Mesendoderm (in vitro differentiated cells): ENCODE data around the gene CAPN9.

Experiments
- DNase-seq: peaks from one replicate; pipeline ENCODE4 v3.0.0; 2013
- H2AK5ac ChIP-seq: 2 replicates; pipeline ENCODE4 v1.6.1; 2013; ENCODE audit warnings: low read length, inconsistent platforms
- H2BK120ac ChIP-seq: 2 replicates; pipeline ENCODE4 v1.6.1; 2013; ENCODE audit warnings: low read depth, mild to moderate bottlenecking, low read length, moderate library complexity, mixed read lengths
- H2BK15ac ChIP-seq: replicated peaks from 2 replicates; pipeline ENCODE4 v1.6.1; 2013; ENCODE audit warnings: low read depth, mild to moderate bottlenecking, moderate library complexity
- H2BK5ac ChIP-seq: 2 replicates; pipeline ENCODE4 v1.6.1; 2013; ENCODE audit warnings: low read length, inconsistent platforms
- H3K18ac ChIP-seq: 2 replicates; pipeline ENCODE4 v1.6.1; 2013; ENCODE audit warnings: mild to moderate bottlenecking, low read length, mixed read lengths
- H3K23ac ChIP-seq: one replicate; pipeline ENCODE4 v1.6.1; 2013; ENCODE audit warnings: low read length
- H3K27ac ChIP-seq: 2 replicates; pipeline ENCODE4 v1.5.1; 2013; ENCODE audit warnings: low read depth, mild to moderate bottlenecking, inconsistent platforms, low read length, moderate library complexity
- H3K27me3 ChIP-seq: 2 replicates; pipeline ENCODE4 v1.6.1; 2013; ENCODE audit warnings: low read length, control low read depth, mild to moderate bottlenecking, inconsistent platforms; ENCODE audit not compliant: insufficient read depth, poor library complexity
- H3K36me3 ChIP-seq: 2 replicates; pipeline ENCODE4 v1.6.1; 2013; ENCODE audit warnings: low read length, inconsistent platforms; ENCODE audit not compliant: control insufficient read depth, insufficient read depth
- H3K4ac ChIP-seq: one replicate; pipeline ENCODE4 v1.6.1; 2013; ENCODE audit warnings: low read depth, mild to moderate bottlenecking, low read length, moderate library complexity
- H3K4me1 ChIP-seq: 2 replicates; pipeline ENCODE4 v1.6.1; 2013; ENCODE audit warnings: low read depth, low read length, inconsistent platforms; ENCODE audit not compliant: control insufficient read depth
- H3K4me2 ChIP-seq: 2 replicates; pipeline ENCODE4 v1.6.1; 2013; ENCODE audit warnings: low read length
- H3K4me3 ChIP-seq: 2 replicates; pipeline ENCODE4 v1.5.1; 2013; ENCODE audit warnings: mild to moderate bottlenecking, low read length
- H3K56ac ChIP-seq: one replicate; pipeline ENCODE4 v1.6.1; 2013; ENCODE audit warnings: low read length
- H3K79me1 ChIP-seq: 2 replicates; pipeline ENCODE4 v1.6.1; 2013; ENCODE audit warnings: low read length, inconsistent platforms
- H3K79me2 ChIP-seq: 2 replicates; pipeline ENCODE4 v1.6.1; 2013; ENCODE audit warnings: mild to moderate bottlenecking, low read length; ENCODE audit not compliant: control insufficient read depth, insufficient read depth
- H3K9ac ChIP-seq: 2 replicates; pipeline ENCODE4 v1.6.1; 2013; ENCODE audit warnings: low read length, inconsistent platforms
- H4K5ac ChIP-seq: one replicate; pipeline ENCODE4 v1.6.1; 2013; ENCODE audit warnings: low read length
- H4K8ac ChIP-seq: one replicate; pipeline ENCODE4 v1.6.1; 2013; ENCODE audit warnings: low read depth, mild to moderate bottlenecking, control low read depth, low read length, moderate library complexity
- WGBS: extraction: QIAGEN DNeasy Blood & Tissue Kit; methylation state at CpG from one replicate; pipeline ENCODE4 v1.1.7; 2013; ENCODE audit warnings: low lambda C conversion rate, missing lambda C conversion rate; ENCODE audit not compliant: insufficient coverage; ENCODE audit errors: extremely low coverage; 5-methylcytosine and 5-hydroxymethylcytosine counted together

CAPN9 gene

DNA sequence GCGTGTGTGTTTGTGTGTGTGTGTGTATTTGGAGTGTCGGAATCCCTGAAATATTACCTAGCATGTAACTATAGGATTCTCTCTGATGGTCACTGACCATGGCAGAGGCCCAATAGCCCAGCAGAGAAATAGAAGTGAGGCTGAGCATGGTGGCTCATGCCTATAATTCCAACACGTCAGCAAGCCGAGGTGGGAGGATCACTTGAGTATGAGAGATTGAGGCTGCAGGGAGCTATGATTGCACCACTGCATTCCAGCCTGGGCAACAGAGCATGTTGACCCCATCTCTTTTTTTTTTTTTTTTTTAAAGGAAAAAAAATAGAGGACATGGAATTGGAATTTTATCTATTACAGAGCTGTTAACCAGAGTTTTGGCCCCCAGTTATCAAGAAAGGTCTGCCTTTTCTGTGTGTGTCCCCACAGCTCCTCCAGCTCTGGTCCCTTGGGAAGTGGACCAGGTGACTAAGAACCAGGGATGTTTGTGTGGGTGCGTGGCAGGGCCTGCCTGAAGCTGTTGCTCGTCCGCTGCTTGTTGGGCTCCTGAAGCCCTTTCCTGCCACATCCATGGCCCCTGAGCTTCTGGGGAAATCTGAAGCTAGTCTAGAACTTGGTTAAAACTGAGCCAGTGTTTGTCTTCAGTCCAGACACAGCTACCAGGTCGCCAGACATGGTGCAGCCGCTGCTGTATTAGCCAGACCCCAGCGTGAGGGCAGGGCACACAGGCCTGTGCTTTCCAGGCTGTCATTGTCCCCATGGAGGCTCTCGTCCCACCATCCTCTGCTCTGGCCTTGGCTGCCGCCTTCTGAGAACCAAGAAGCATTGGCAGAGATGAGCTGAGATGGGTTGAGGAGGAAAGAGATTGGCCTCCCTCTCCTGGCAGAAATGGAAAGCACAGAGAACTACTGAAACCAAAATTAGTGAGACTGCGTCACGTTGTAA, 25.5 kb downstream of the CAPN9 start:
- H3K4me3 ChIP-seq, result no peak overlapping the region
- no peak overlapping the region for H3K9ac ChIP-seq
- no peaks in the 10 kb centered on the region for H3K79me2 ChIP-seq
- DNase-seq, result peak; percentile 79
- no peak overlapping the region for H3K56ac ChIP-seq
- no peak overlapping the region for H3K27ac ChIP-seq
- no peak overlapping the region for H4K5ac ChIP-seq
- no peak overlapping the region for H3K4ac ChIP-seq
- no peak overlapping the region for H2BK15ac ChIP-seq
- H2AK5ac ChIP-seq, result no peak overlapping the region
- no CpG with 5 or more reads among the region's 14 CpGs for WGBS
- H3K36me3 ChIP-seq, result no peaks in the 10 kb centered on the region
- H3K27me3 ChIP-seq, result no peaks in the 10 kb centered on the region
- no peak overlapping the region for H3K4me2 ChIP-seq
- H3K4me1 ChIP-seq, result no peaks in the 10 kb centered on the region
- no peak overlapping the region for H2BK5ac ChIP-seq
- H3K23ac ChIP-seq, result no peak overlapping the region
- H4K8ac ChIP-seq, result no peak overlapping the region
- H3K18ac ChIP-seq, result no peak overlapping the region
- no peak overlapping the region for H2BK120ac ChIP-seq
- H3K79me1 ChIP-seq, result no peaks in the 10 kb centered on the region

DNA sequence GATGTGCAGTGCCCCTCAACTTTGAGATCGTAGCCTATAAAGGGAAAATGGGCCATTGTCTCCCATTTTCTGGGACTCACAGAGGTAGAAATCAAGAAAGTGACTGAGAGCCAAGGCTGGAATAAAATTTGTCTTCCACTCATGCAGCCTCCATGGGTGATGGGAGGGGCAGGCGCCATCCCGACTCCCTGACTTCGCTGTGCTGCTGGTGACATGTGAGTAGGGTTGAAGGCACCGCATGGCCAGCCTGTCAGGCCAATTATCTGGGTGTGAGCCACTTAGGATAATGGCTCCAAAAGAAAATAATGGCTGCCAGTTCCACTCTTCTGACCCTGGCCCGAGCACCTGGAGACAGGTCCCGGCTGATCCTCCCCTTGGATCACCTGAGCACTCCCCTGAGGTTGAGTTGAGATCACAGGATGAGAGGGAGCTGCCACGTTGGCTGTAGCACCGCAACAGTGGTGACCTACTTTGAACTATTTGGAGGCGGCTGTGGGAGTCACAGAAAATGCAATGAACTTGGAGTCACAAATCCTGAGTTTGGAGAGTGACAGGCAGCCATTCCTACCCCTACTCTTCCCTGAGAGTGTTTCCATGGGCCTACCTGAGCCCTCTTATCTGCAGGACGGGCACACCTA, 26.3 kb downstream of the CAPN9 start:
- Histone ChIP-seq H2AK5ac (no peak overlapping the region), H3K9ac (no peak overlapping the region), H3K27ac (no peak overlapping the region), H3K4me2 (no peak overlapping the region), H4K5ac (no peak overlapping the region), H2BK15ac (no peak overlapping the region), H3K79me2 (no peaks in the 10 kb centered on the region), H3K79me1 (no peaks in the 10 kb centered on the region), H2BK5ac (no peak overlapping the region), H4K8ac (no peak overlapping the region), H3K4me3 (no peak overlapping the region), H3K18ac (no peak overlapping the region), H3K4me1 (no peaks in the 10 kb centered on the region), H3K23ac (no peak overlapping the region), H2BK120ac (no peak overlapping the region), H3K36me3 (no peaks in the 10 kb centered on the region), H3K27me3 (no peaks in the 10 kb centered on the region), H3K4ac (no peak overlapping the region), H3K56ac (no peak overlapping the region)
- DNase-seq, result no peak
- WGBS, result no CpG with 5 or more reads among the region's 11 CpGs

DNA sequence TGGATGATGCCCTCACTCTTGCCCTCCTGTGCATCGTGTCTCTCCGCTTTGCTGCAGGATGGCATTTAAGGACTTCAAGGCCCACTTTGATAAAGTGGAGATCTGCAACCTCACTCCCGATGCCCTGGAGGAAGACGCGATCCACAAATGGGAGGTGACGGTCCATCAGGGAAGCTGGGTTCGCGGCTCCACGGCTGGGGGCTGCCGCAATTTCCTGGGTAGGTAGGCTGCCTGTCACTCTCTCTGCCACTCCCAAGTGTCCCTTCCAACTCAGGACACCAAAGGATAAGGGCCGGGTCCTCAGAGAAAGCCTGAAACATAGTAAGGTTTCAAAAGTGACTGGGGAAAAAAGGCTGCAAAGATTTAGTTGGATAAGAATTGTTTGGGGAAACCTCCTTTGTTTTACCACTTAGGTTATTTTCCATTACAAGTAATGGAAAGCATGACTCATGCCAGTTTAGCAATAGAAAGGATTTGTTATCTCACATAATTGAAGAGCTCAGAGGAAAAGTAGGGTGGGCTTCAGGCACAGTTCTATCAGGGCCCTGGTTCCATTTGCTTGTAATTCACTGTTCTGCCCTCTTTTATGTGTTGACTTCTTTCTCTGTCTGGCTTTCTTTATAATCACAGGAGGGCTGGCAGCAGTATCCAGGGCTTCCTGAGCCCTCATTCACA, 31.9 kb downstream of the CAPN9 start:
- peak; percentile 35 for DNase-seq
- H3K4me2 ChIP-seq, result no peak overlapping the region
- H3K27me3 ChIP-seq, result no peaks in the 10 kb centered on the region
- WGBS, result no CpG with 5 or more reads among the region's 11 CpGs
- H3K27ac ChIP-seq, result no peak overlapping the region
- H2BK120ac ChIP-seq, result no peak overlapping the region
- no peak overlapping the region for H3K9ac ChIP-seq
- no peak overlapping the region for H3K18ac ChIP-seq
- H4K5ac ChIP-seq, result no peak overlapping the region
- no peak overlapping the region for H3K4me3 ChIP-seq
- no peaks in the 10 kb centered on the region for H3K36me3 ChIP-seq
- no peaks in the 10 kb centered on the region for H3K79me1 ChIP-seq
- H2BK5ac ChIP-seq, result no peak overlapping the region
- no peak overlapping the region for H3K4ac ChIP-seq
- no peaks in the 10 kb centered on the region for H3K4me1 ChIP-seq
- H2AK5ac ChIP-seq, result no peak overlapping the region
- no peak overlapping the region for H3K56ac ChIP-seq
- no peak overlapping the region for H3K23ac ChIP-seq
- H2BK15ac ChIP-seq, result no peak overlapping the region
- H4K8ac ChIP-seq, result no peak overlapping the region
- no peaks in the 10 kb centered on the region for H3K79me2 ChIP-seq

DNA sequence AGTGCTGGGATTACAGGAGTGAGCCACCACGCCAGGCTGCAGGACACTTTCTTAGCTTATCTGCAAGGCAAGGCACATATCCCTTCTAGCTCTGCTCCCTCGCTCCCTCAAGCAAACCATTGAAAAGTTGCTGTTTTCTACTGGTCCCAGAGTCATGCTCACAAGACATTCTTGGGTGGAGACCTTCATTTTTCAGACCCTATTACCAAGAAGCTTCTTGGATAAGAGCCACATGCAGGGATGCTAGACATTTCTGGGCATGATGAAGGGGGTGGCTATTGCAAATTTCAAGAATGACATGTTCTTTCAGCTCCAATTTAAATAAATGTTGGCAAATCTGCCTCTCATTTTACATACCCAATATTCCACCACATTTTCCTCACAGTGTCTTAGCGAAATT, 33.9 kb downstream of the CAPN9 start:
- no peak overlapping the region for H3K27ac ChIP-seq
- H2BK5ac ChIP-seq, result no peak overlapping the region
- DNase-seq, result no peak
- no peak overlapping the region for H2BK120ac ChIP-seq
- H3K56ac ChIP-seq, result no peak overlapping the region
- H3K4me1 ChIP-seq, result no peaks in the 10 kb centered on the region
- no peak overlapping the region for H2AK5ac ChIP-seq
- H3K4me3 ChIP-seq, result no peak overlapping the region
- H3K4ac ChIP-seq, result no peak overlapping the region
- H3K36me3 ChIP-seq, result no peaks in the 10 kb centered on the region
- WGBS, result no CpG with 5 or more reads among the region's 3 CpGs
- no peak overlapping the region for H3K18ac ChIP-seq
- no peak overlapping the region for H4K5ac ChIP-seq
- no peak overlapping the region for H3K23ac ChIP-seq
- no peak overlapping the region for H3K9ac ChIP-seq
- peaks cover 2% of the 10 kb centered on the region for H3K27me3 ChIP-seq
- H2BK15ac ChIP-seq, result no peak overlapping the region
- no peaks in the 10 kb centered on the region for H3K79me2 ChIP-seq
- H4K8ac ChIP-seq, result no peak overlapping the region
- H3K79me1 ChIP-seq, result no peaks in the 10 kb centered on the region
- H3K4me2 ChIP-seq, result no peak overlapping the region

DNA sequence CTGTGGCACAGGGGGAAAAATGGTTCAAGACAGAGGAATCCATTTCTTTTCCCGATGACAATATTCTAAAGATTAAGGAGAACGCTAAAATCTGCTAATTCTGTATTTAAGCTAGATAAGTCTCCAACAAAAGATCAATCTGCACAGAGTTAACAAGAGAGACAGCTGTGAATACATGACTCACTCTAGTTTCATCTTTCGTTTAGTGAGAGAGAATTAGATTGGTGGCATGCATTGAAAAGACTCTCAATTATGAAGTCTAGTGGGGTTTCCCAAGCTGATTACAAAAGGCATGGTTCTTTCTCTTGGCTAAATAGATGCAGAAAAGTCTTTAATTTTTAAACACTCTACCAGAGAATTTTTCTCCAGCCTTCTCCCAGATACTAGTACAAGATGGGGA, 34.4 kb downstream of the CAPN9 start:
- Histone ChIP-seq H4K5ac (no peak overlapping the region), H3K56ac (no peak overlapping the region), H3K27ac (no peak overlapping the region), H3K18ac (no peak overlapping the region), H2BK5ac (no peak overlapping the region), H3K4ac (no peak overlapping the region), H3K79me2 (no peaks in the 10 kb centered on the region), H2BK15ac (no peak overlapping the region), H2AK5ac (no peak overlapping the region), H2BK120ac (no peak overlapping the region), H3K79me1 (no peaks in the 10 kb centered on the region), H4K8ac (no peak overlapping the region), H3K9ac (no peak overlapping the region), H3K4me1 (no peaks in the 10 kb centered on the region), H3K27me3 (peaks cover 2% of the 10 kb centered on the region), H3K4me3 (no peak overlapping the region), H3K36me3 (no peaks in the 10 kb centered on the region), H3K4me2 (no peak overlapping the region), H3K23ac (no peak overlapping the region)
- WGBS, result no CpG with 5 or more reads among the region's 3 CpGs
- DNase-seq, result no peak
